DMS153 (cell line): Measurements from ENCODE around the gene ST6GALNAC3.
A peak's percentile ranks its signal among the peaks of the same experiment; 100 is the strongest.

ENCODE experiments used
- DNase-seq: peaks from one replicate; lab custom pipeline; 2025; lab: John Stamatoyannopoulos, UW

Gene ST6GALNAC3

DNA sequence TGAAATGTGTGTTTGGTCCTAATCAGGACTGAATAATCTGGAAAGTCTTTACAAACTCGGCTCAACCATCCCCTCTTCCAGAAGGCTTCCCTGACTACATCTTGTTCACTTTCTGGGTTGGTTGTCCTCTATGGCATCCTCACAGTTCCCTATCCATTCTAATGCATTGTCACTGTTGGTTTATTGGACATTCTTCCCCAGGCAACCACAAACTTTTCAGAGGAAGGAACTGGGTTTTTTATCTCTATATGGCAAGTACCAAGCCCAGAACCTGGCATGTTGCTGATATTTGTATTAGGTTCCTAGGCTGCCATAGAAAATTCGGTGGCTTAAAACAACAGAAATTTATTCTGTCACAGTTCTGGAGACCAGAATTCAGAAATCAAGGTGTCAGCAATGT is 429.2 kb downstream of the ST6GALNAC3 start:
- no peak for DNase-seq

DNA sequence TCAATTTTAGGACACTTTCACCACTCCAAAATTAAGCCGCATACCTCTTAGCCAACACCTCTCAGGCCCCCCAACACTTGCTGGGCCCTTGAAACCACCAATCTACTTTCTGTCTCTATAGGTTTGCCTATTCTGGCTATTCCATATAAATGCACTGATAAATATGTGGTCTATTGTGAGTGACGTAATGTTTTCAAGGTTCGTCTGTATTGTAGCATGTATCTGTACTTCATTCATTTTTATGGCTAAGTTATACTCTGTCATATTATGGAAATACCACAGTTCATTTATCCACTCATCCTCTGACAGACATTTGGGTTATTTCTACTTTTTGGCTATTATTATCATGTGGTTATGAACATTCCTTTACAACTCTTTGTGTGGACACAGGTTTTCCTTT is 432.8 kb downstream of the ST6GALNAC3 start:
- no peak for DNase-seq

DNA sequence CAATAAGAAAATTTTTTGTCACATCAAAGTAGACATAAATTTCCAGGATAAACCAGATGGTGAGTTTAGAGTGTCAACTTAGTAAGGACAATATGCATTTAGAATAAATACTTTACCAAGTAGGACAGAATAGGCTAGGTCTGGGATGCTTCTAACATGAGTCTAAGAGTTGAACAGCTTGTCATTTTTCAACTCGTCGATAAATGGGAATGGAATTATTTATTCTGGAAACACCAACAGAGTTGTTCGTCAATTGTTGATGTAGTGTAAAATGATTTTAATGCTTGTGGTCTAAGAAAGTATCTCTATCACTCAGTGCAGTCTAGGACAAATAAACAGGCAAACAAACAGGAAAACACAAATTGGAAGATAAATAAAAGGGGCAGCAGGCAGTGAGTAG is 434.3 kb downstream of the ST6GALNAC3 start:
- no peak for DNase-seq

DNA sequence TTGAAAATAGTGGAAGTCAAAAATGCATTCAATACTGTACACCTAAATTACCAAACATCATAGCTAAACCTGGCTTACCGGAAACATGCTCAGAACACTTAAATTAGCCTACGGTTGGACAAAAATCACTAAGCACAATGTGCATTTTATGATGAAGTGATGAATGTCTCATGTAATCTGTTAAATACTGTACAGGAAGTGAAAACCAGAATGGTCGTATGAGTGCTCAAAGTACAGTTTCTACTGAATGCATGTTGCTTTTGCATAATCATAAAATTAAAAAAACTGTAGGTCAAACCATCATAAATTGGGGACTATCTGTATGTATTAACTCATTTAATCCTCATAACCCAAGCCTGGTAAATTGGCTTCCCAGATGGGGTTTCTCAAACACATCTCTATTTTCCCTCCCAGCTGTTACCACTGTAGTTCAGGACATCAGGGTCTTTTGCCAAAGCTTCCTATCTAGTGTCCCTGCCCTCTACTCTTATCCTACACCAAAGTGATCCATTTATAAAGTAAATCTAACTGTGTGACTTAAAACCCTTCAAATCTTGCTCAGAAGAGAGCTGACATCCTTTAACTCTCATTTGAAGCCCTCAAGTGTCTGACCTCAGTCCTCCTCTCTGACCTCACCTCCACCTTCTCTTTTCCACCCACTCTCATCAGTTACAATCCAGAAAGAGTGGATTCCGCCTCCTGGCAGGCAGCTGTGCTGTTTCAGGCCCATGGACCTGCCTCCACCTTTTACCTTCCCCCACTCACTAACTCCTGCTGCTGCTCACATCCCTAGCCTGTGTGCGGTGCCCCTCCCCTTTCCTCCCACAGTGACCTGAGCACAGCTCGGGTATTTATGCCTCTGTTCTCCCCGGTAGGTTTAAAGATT is 436.4 kb downstream of the ST6GALNAC3 start:
- peak; percentile 43 for DNase-seq

DNA sequence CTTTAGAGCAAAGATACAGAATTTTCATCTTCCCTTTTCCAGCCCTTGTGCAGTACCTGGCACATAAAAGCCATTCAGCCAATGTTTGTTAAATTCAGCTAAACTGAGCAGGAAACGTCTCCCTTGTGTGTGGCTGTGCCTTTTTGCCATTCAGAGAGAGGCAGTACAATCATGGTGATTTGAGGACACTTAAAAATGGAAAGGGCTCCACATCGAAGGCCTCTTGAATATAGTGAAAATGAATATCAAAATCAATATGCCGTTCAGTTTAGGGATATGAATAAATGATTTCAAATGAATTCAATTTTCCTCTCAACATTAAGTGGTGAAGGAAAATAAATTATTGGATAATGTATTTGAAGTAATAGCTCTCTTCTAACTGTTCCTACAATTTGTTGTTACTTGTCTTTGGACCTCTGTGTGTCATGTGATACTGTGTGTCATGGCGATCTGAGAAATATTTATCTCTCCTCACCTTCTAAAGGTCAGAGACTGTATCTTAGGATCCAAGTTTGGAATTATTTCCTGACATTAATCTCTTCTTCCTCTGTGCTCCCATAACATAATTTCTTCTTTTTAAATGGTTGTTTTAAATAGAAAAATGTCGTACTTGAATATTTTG is 437.1 kb downstream of the ST6GALNAC3 start:
- DNase-seq: no peak

DNA sequence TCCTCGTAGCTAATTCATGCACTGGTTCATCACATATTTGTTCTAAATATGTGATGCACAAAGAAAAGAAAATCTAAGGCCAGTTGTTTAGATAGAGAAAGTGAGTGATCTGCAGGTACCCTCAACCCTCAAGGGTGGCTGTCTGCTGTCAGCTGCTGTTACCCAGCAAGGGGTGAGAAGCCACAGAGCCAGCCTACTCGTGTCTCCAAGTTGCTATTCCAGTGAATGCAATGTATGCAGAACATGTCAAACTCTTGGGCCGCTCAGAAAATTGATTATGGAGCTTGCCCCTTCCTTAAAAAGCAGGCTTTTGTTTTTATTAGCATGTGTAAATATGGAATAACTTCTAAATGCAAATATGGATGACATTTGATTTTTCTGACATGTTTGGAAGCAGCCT is 456.4 kb downstream of the ST6GALNAC3 start:
- no peak for DNase-seq

DNA sequence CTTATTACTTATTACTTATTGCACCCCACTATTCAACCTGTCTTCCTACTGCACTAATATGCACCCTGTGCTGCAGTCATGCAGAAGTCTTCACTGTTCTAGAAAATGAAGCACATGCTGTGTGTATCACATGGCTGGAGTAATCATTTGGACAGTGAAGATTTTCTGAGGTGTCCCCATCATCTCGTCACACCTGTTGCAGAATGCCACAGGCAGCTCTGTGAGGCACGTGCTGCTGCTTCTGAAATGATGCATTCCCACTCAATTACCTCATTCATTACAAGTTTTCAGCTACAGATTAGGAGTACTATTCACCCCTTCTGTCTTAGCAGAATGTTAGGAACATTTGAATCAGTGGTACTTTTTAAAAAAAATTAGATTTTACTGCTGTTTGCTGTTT is 467.1 kb downstream of the ST6GALNAC3 start:
- DNase-seq: no peak

DNA sequence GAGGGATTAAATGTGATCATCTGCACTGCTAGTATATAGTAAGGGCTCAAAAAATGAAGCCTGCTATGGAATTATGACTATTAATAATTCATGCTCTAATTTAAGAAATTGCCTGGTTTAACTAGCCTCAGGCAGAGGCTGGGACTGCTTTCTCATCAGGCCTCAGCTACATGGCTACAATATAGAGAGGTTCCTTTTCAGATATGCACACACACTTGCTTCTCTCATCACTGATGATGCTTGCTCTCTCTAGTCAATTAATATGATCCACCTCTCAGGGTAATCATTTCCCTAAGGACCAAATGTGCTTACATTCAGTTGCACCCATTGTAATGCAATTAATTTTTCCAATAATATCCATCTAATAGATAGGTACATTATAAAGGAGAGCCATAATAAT is 467.8 kb downstream of the ST6GALNAC3 start:
- DNase-seq: no peak

DNA sequence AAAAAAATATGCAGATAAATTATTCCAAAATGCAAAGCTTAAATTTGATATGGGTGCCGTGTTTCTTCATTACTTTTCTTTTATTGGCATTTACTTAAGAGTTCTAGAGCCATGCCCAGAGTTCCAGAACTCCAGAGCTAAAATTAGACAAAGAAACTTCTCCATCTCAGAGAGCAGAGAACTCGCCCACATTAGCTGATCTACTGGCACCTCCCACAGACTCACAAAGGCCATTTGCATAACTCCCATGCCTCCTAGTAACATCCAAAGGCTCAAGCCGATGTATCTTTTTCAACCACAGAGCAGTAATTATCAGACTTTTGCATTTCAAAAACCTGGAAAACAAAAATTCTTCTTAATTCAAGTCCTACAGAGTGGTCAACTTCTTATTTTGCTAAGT is 468.9 kb downstream of the ST6GALNAC3 start:
- DNase-seq: no peak

DNA sequence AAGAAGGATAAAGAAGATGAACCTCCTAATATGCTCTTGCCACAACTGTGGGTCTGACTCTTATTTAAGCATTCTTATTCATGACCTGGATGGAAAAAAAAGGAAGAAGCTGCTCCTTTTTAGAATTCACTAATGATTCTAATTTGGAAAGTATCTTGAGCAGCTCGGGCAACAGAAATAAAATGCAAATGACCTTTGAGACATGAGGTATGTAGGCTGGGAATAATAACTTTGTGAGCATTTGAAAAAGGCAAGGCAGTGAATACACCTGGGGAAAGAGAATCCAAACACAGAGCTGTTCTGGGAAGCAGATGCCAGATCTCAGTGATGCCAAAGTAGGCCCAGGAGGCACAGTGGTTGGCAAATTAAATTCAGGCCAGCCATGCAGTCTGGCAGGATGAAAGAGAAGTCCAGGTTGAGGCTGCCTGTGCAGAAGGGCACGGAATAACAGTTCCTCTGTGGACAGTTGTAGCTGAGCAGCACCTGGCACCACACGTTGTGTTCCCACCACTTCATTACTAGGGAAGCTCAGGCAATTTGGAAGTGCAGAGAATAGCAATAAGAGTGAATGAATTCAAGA is 471.9 kb downstream of the ST6GALNAC3 start:
- no peak for DNase-seq

DNA sequence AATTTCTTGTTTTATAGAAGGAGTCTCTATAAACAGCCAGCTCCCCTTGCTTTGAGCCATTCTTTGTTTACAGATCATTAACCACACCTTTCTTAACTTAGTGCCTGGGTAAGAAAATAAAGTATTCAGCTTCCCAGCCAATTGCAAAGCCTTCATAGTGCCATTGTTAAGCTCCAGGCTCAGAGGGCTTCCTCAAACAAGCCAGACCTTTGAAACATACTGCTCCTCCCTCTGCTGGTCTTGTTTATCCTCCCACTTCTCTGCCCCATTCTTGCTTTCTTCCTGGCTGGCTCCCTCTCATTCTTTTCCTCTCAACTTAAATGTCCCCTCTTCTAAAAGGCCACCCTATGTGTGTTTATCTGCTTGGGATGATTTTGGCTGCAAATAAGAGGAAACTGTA is 473.4 kb downstream of the ST6GALNAC3 start:
- DNase-seq: peak; percentile 30

DNA sequence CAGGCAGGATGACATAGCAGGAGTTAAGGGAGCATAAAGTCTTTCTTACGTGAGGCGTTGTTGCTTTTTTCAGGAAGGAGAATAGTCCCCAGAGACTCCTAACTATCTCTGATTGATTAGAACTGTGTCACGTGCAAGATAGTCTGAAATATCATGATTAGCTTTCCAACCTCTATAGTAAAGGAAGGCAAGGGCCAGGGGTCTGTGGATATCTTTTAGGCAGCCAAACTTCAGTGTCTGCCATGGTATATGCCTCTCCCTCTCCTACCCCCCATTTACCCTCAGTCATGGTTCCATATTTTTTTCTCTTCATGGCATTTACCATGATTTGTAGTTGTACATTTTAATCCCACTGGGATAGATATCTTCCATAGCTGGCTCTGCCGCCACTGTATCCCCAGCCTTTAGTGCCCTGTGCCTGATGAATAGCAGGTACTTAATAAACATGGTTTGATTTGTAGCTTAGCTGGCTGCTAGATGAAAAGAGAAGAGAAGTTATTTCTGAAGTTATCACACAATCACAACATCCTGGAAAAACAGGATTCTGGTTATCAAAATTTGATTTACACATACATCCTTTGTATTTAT is 474.1 kb downstream of the ST6GALNAC3 start:
- no peak for DNase-seq

DNA sequence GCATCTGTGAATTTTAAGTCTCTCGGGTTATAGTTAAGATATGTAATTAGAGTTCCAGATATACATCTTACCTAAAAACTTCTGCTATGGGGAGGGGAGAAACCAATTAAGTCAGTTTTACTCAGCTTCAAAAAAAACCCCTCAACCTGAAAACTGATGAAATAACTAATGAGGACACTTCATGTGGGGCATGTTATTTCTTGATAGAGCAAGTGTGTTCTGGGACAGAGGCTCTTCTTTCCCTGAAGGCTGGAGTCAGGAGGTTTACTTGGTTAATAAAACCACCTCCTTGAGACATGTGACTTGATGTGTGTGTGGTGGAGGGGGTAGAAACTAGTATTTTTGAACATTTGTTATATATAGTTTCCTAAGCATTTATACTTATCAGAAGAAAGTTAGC is 479.7 kb downstream of the ST6GALNAC3 start:
- DNase-seq: no peak

DNA sequence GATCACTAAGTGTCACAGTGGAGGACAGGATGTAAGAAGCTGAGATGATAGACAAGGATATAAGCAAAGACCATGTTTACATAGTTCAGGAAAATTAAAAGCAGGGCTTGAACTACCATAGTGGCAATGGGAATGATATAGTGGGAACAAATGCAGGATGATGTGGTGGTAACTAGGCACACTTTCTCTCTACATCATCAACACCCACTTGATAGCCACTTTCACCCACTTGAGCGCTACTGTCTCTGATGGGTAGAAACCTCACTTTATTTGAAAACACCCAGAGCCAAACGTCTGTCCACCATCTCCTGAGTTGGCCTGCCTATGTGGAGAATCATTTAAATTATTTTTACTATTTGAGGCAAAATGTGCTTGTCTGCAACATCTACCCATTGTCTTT is 487.7 kb downstream of the ST6GALNAC3 start:
- DNase-seq: peak; percentile 4

DNA sequence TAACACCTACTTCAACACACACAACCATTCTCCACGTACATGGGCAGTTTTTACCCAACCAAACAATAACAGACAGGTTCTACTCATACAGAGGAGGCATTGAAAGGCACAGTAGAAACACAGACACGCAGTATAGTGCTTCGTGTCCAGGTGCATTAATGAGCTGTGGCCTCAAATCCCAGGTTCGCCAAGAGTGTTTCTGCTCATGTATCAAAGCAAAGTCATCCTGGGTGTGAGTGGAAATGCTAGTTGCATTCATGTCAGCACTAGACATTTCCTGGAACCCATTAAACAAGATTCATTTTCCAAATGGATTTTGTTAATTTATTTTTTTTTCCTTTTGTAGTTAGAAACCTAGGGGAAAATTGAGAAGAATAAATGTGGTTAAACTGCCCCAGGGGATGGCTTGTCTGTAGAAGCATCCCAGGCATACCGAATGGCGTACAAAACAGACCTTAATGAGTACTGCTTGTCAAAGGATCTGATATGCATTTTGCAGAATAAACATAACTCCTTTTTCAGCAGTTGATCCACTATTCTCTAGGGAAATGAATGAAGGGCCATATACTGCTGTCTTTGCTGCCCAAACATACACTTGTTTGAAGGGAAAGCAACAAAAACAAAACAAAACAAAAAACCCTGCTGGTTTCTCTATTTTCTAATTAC is 494.2 kb downstream of the ST6GALNAC3 start:
- no peak for DNase-seq

DNA sequence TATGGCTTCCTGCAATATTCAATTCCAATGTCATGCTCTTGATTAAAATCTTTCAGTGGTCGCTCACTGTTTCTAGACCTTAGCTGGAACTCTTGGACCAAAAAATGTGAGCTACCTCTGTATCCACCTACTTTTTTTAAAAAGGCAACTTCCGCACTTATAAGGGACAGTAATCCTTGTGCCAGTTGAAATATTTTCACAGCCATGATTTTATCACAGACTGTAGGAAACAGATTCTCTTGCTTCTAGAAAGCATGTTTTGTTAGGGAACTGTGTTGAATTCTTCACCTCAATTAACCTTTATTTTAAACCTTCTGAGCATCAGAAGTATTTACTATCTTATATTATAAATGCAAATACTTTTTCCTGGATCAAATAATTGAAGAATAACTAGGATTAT is 496.7 kb downstream of the ST6GALNAC3 start:
- no peak for DNase-seq

DNA sequence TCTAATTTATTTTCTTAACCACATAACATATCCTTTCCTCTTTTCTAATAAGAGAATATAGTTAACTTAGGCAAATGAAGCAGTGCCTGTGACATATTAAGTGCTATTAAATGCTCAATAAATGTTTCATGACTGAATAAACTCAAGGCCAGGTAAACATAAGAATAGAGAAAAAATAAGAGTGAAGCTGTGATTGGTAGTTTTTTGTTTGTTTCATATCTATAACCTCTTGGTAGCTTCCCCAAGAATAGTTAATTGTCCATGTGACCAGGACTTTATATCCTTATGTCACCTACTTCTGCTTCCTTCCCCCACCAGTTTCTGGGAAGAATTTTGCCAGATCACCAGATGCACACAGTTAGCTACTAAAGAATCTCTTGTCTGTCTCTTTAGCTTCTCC is 497.7 kb downstream of the ST6GALNAC3 start:
- no peak for DNase-seq

DNA sequence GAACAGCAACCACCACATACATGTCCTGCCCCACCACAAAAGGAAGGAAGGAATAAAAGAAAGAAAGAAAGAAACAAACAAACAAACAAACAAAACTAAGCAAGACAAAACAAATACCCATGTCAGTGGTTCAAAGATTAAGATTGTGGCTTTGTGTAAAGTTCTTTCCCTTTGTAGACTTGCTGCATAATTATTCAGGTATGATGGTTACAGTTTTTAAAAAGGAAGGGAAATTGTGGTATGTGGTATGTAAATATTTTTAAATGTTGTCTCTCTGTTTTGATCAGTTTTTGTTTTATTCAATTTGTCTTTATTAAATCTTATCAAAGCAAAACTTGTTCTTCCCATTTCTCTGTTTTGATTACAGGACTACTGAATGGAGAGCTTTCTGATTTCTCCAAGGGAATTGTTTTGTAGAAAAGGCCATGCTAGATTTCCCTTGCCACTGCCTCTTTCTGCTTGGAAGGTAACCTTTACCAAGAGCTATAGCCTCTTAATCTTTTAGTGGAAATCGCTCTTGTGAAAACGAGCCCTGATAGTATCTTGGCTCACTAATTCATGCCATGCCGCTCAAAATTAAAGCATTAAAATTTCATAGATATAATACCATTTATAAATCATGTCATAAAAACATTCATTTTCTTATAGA is 502.5 kb downstream of the ST6GALNAC3 start:
- no peak for DNase-seq

DNA sequence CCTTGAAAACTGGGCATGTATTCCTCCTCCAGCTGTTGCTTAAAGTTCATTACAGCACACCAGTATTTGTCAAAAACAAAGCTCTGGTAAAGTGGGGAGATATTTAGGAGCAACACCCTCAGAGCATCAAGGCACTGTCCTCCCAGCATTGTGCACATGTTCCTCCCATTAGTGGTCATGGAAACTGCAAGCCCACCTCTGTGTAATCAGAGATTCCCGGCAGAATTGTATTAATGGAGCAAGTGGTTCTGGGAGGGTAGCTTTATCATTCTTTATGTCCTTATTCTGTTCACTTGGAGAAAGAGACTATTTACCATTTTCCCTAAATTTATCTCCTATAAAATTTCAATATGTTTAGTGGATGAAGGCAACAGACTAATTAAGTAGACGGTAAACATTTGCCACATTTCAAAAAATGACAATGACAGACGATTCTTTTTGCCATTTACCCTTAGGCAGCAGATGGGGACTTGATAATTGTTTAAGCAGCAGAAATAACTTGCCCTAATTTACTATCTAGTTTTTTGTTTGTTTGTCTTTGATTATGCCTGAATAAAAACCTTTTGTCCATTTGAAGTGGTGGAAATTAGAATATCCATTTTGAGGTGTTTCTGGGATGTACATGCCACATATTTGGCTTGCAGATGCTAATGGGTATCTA is 503.1 kb downstream of the ST6GALNAC3 start:
- DNase-seq: no peak

DNA sequence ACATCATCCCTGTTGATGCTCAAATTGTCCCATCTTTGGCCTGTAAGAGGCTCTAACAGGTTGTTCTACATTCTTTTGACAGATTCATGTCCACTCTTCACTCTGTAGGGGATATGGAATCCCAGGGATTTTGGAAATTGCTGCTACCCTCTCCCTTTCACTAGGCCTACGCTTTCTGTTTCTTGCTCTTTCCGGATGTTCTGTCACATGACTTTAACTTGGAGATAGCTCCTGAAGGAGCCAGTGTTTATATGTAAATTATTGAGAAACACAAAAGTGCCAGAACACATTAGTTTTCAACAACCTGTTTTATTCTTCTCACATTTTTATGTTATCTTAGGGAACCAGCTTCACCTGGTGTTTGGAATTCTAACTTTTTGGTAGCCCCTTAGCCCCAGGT is 505.7 kb downstream of the ST6GALNAC3 start:
- DNase-seq: no peak

DNA sequence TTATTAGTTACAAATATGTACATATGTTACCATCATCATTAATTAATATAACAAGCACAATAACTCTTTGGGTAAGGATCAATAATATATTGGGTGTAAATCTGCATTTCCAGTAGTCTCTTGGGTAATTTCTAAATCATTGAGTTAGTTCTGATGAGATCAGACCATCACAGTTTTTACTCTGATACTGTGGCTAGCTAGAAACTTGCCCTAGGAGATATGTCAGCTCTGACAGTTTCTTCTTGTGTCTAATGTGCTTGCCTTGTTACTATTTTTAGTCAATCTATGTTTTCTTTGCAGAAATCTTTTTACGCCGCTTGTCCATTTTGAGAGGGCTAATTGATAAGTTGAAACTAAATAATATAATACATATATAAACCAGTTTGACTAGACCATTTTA is 507.2 kb downstream of the ST6GALNAC3 start:
- no peak for DNase-seq
